ENCODE measurements around the gene TMEM223.
A peak's percentile ranks its signal among the peaks of the same experiment; 100 is the strongest.
"Not testable (repeated sequence)": the region's sequence is repeated elsewhere in the genome, so short reads cannot be mapped to it uniquely, and the experiment has no call there.

The TMEM223 gene

DNA sequence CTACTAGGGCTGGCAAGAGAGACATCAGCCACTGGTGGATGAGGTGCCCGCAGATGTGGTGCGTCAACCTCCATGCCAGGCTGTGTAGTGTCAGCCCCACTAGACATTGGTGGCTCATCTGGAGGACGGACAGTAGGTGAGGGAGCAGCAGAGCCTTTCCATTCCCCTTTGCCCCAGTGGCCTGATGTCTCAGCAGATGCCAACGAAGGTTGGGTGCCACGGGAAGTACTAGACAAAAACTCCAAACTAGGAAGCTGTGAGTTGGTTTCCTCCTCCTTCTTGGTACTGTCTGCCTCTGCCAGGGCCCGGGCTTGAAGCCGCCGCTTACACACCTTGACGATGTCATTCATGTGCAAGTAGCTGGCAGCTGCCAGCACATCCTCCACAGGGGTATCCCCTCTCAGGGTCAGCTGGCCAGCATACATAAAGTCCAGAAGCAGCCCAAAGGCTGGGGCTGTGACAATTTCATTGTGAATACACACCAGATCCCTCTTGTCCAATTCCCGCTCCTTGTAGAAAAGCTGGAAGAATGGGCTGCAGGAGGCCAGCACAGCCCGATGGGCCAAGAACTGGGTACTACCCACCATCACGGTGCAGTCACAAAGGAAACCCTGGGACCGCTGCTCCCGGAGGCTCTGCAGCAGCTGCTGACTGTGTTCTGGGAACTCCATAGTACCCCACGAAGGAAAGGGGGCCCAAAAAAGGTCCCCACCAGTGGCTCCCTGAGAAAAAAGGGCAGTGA lies 38.6 kb downstream of the TMEM223 start:
- Mint-ChIP-seq H3K27me3 (no peaks in the 10 kb centered on the region), H3K36me3 (peaks cover 10 to 20% of the 10 kb centered on the region in 2 donors), H3K4me3 (peak overlapping the region; percentile 98), H3K4me1 (peaks cover 15 to 32% of the 10 kb centered on the region in 2 donors), H3K27ac (peak overlapping the region; percentile 99), H3K9me3 (no peaks in the 10 kb centered on the region)
- DNase-seq (no peak), ATAC-seq (replicated peaks) (no peak)

DNA sequence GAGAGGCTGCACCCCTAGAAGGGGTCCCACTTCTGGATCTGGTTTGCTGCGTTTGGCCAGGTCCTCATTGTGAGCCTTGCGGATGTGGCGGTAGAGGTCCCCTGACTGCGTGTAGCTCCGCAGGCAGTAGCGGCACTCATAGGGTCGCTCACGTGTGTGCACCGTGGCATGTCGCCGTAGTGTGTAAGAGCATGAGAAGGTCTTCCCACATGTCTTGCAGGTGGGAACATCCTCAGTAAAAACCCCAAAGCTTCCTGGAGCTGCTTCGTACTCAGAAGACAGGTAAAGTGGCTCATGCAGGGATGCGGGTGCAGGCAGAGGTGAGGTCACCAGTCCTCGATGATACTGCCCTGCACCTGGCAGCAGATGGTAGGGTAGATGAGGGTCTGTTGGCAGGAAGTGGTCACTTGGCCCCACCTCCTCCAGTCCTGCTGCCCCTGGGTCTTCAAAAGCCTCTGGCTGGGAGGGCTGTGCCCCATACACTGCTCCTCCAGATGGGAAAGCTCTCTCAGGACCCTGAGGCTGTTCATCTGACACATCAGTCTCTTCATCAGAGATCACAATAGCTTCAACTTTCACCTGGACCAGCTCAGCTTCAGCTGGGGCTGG lies 39.5 kb downstream of the TMEM223 start:
- DNase-seq (no peak), ATAC-seq (replicated peaks) (no peak)
- Mint-ChIP-seq H3K4me1 (peaks cover 15 to 32% of the 10 kb centered on the region in 2 donors), H3K9me3 (no peaks in the 10 kb centered on the region), H3K27ac (no peak overlapping the region), H3K4me3 (peak overlapping the region; percentile 25 to 98), H3K27me3 (no peaks in the 10 kb centered on the region), H3K36me3 (peaks cover 10 to 20% of the 10 kb centered on the region in 2 donors)

DNA sequence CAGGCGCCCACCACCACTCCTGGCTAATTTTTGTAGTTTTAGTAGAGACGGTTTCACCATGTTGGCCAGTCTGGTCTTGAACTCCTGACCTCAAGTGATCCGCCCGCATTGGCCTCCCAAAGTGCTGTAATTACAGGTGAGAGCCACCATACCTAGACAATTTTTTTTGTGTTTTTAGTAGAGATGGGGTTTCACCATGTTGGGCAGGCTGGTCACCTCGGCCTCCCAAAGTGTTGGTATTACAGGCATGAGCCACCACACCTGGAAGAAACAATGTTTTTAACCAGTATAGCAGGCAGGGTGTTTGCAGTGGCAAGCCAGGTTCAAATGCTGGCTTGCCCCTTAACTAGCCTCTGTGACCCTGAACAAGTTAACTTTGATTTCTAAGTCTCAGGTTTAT lies 41.9 kb downstream of the TMEM223 start:
- H3K9me3 Mint-ChIP-seq; H3K27me3 Mint-ChIP-seq; DNase-seq; ATAC-seq (replicated peaks); H3K27ac Mint-ChIP-seq; H3K4me3 Mint-ChIP-seq: not testable (repeated sequence)
- Mint-ChIP-seq H3K4me1 (peaks cover 15 to 24% of the 10 kb centered on the region in 2 donors), H3K36me3 (peaks cover 10 to 20% of the 10 kb centered on the region in 2 donors)

DNA sequence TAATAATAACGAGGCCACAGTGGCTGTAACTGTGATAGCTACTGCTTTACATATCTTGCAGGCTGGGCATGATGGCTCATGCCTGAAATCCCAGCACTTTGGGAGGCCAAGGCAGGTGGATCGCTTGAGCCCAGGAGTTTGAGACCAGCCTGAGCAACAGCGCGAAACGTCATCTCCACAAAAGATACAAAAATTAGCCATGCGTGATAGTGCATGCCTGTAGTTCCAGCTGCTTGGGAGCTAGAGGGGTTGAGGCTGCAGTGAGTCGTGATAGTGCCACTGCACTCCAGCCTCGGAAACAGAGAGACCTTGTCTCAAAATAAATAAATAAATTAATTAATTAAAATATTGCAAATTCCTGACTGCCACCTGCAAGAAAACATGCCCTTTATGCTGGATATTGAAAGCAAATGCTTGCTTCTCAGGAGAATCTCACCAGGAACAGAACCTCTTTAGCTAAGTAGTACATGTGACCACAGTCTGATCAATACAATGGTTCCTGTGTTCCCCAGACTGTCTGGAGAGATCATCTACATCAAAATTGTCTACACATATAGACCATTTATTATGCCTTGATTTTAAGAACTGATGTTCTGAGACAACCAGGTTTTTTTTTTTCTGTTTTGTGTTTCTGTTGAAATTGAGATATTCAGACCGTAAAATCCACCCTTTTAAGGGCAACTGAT lies 44.2 kb downstream of the TMEM223 start:
- H3K4me1 Mint-ChIP-seq = peaks cover 9 to 14% of the 10 kb centered on the region in 2 donors
- H3K27me3 Mint-ChIP-seq = no peaks in the 10 kb centered on the region
- no peak overlapping the region for H3K4me3 Mint-ChIP-seq
- no peaks in the 10 kb centered on the region for H3K9me3 Mint-ChIP-seq
- DNase-seq (no peak), ATAC-seq (replicated peaks) (no peak)
- no peak overlapping the region for H3K27ac Mint-ChIP-seq
- H3K36me3 Mint-ChIP-seq = peaks cover 10 to 11% of the 10 kb centered on the region in 2 donors

Data from stimulated activated naive B cell treated with anti-CD40 and anti-IgM and Interleukin-4, amounts not matched to agents 10 μg/mL and 1 μg/mL and 100 μg/mL, for 72 hours (primary cell).